ENCODE data around the gene CPT1A.

DNA sequence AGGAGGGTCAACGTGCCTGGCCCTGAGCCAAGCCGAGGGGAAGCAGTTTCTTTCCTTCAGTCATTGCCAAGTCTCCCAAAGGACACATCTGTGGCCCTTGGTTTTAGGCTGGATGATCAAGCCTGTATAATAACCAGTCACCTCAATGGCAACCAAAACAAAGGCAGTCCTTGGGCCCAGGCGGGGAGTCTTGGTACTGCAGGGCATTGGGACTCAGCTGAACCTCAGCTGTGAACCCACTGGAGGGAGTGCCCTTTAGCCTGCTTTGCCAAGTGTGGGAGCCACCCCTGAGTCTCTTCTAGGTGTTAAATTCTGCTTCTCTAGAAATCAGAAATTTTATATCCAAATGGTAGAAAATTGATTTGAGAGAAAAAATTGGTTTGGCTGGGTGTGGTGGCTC lies 36.9 kb downstream of the CPT1A start:
- TF ChIP-seq, protein P1, sequence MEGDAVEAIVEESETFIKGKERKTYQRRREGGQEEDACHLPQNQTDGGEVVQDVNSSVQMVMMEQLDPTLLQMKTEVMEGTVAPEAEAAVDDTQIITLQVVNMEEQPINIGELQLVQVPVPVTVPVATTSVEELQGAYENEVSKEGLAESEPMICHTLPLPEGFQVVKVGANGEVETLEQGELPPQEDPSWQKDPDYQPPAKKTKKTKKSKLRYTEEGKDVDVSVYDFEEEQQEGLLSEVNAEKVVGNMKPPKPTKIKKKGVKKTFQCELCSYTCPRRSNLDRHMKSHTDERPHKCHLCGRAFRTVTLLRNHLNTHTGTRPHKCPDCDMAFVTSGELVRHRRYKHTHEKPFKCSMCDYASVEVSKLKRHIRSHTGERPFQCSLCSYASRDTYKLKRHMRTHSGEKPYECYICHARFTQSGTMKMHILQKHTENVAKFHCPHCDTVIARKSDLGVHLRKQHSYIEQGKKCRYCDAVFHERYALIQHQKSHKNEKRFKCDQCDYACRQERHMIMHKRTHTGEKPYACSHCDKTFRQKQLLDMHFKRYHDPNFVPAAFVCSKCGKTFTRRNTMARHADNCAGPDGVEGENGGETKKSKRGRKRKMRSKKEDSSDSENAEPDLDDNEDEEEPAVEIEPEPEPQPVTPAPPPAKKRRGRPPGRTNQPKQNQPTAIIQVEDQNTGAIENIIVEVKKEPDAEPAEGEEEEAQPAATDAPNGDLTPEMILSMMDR (IDR thresholded peaks at IDR 0.05), result no peak
- TF ChIP-seq POLR2AphosphoS5 (IDR thresholded peaks at IDR 0.05), result no peak

All from prostate gland (tissue), 2 donors.